ENCODE measurements around the gene ZRANB3. TPM values are rescaled to one million over a fixed set of nuclear protein-coding genes. Genes with fewer than 3 reads are reported as not detected.
A peak's percentile ranks its signal among the peaks of the same experiment; 100 is the strongest.
"Not testable (repeated sequence)": the region's sequence is repeated elsewhere in the genome, so short reads cannot be mapped to it uniquely, and the experiment has no call there.

Gene ZRANB3
- total RNA-seq (2012; rRNA removed), result 8.3 and 12.2 TPM in 2 replicates

DNA sequence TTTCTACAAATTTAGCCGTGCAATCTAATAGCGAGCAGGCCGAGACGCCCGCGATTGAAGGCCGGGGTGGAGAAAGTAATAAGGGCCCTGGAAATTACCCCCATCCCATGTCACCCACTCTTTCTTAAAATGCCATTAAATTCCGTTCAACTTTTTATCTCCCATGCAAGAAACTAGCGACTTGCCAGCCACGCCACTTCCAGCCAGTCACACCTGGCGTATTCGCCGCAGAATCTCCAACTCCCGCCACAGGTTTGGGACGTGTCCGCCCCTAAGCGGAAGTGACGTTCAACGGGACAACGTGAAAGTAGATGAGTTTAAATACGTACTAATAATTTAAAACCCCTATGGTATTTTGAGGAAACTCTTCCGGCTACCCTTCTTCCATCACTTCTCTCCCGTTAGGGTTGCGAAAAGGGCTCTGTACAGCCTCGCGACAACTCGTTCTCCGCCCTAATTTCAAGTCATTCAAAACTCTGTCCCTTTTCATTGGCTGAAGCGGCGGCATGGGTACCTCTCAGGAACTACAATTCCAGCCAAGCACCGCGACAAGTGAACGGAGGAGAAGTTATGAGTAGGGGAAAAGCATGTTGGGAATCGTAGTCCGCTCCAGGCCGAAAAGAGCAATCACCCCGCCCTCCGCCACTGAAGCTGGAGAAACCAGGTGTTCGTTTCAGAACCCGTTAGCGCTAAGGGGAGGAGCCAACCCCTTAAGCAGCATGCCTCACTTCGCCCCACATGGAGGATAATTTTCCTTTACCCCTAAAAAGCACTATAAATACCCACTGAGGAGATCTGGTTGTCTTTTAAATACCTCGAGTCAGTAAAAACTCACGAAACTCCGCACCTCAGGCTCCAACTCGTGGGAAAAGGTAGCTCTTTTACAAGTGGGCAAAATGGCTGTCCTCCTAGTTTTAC lies at the start of gene ZRANB3:
TSS of gene ZRANB3 (minus strand) at position 906 of the 918 bp plus-strand sequence.
- Histone ChIP-seq H3K4me1 (ENCODE audit: control insufficient read depth, insufficient read depth, low read length) (peaks cover 14% of the 10 kb centered on the region), H3K36me3 (ENCODE audit: insufficient read depth, low read length) (no peaks in the 10 kb centered on the region), H3K27me3 (ENCODE audit: control insufficient read depth, insufficient read depth, low read length) (no peaks in the 10 kb centered on the region), H3K9ac (ENCODE audit: low read depth, low read length) (peak within 1 kb of the TSS; percentile 87), H3K4me3 (ENCODE audit: low read length) (peak within 1 kb of the TSS; percentile 82), H3K4me2 (ENCODE audit: low read length) (peak within 1 kb of the TSS; percentile 94), H3K9me3 (replicated peaks; ENCODE audit: low read length) (no peaks in the 10 kb centered on the region)

GRCh38 chr2:135573620-135574019 lies 42.6 kb upstream of the ZRANB3 start:
- Histone ChIP-seq H3K36me3 (ENCODE audit: insufficient read depth, low read length) (no peaks in the 10 kb centered on the region), H3K27me3 (ENCODE audit: control insufficient read depth, insufficient read depth, low read length) (no peaks in the 10 kb centered on the region), H3K9ac (ENCODE audit: low read depth, low read length) (no peak overlapping the region), H3K4me2 (ENCODE audit: low read length) (no peak overlapping the region), H3K4me1 (ENCODE audit: control insufficient read depth, insufficient read depth, low read length) (no peaks in the 10 kb centered on the region), H3K4me3 (ENCODE audit: low read length) (no peak overlapping the region), H3K9me3 (replicated peaks; ENCODE audit: low read length) (no peaks in the 10 kb centered on the region)

- Histone ChIP-seq H3K4me3 (ENCODE audit: low read length) (no peak overlapping the region), H3K27me3 (ENCODE audit: control insufficient read depth, insufficient read depth, low read length) (no peaks in the 10 kb centered on the region), H3K9ac (ENCODE audit: low read depth, low read length) (no peak overlapping the region), H3K4me1 (ENCODE audit: control insufficient read depth, insufficient read depth, low read length) (no peaks in the 10 kb centered on the region), H3K4me2 (ENCODE audit: low read length) (no peak overlapping the region), H3K9me3 (replicated peaks; ENCODE audit: low read length) (no peaks in the 10 kb centered on the region), H3K36me3 (ENCODE audit: insufficient read depth, low read length) (no peaks in the 10 kb centered on the region)
These were observed 39.9 kb upstream of the ZRANB3 start for GRCh38 chr2:135570884-135571283.

DNA sequence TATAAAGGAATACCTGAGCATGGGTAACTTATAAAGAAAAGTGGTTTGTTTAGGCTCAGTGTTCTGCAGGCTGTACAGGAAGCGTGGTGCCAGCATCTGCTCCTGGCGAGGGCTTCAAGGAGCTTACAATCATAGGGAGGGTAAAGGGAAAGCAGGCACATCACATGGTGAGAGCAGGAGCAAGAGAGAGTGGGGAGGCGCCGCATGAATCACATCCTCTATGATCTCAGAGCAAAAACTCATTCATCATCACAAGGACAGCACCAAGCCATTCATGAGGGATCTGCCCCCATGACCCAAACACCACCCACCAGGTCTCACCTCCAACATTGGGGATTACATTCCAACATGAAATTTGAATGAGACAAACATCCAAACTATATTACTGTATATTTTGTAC lies 32.8 kb upstream of the ZRANB3 start:
- H3K4me1 ChIP-seq (ENCODE audit: control insufficient read depth, insufficient read depth, low read length), result no peaks in the 10 kb centered on the region
- H3K27me3 ChIP-seq (ENCODE audit: control insufficient read depth, insufficient read depth, low read length), result no peaks in the 10 kb centered on the region
- no peak overlapping the region for H3K9ac ChIP-seq (ENCODE audit: low read depth, low read length)
- H3K9me3 ChIP-seq (replicated peaks; ENCODE audit: low read length), result no peaks in the 10 kb centered on the region
- no peaks in the 10 kb centered on the region for H3K36me3 ChIP-seq (ENCODE audit: insufficient read depth, low read length)
- H3K4me3 ChIP-seq (ENCODE audit: low read length), result no peak overlapping the region
- no peak overlapping the region for H3K4me2 ChIP-seq (ENCODE audit: low read length)

GRCh38 chr2:135561925-135562324 lies 30.9 kb upstream of the ZRANB3 start:
- Histone ChIP-seq H3K4me3 (ENCODE audit: low read length) (no peak overlapping the region), H3K9ac (ENCODE audit: low read depth, low read length) (no peak overlapping the region), H3K4me2 (ENCODE audit: low read length) (no peak overlapping the region), H3K27me3 (ENCODE audit: control insufficient read depth, insufficient read depth, low read length) (no peaks in the 10 kb centered on the region), H3K36me3 (ENCODE audit: insufficient read depth, low read length) (no peaks in the 10 kb centered on the region), H3K9me3 (replicated peaks; ENCODE audit: low read length) (no peaks in the 10 kb centered on the region), H3K4me1 (ENCODE audit: control insufficient read depth, insufficient read depth, low read length) (no peaks in the 10 kb centered on the region)

DNA sequence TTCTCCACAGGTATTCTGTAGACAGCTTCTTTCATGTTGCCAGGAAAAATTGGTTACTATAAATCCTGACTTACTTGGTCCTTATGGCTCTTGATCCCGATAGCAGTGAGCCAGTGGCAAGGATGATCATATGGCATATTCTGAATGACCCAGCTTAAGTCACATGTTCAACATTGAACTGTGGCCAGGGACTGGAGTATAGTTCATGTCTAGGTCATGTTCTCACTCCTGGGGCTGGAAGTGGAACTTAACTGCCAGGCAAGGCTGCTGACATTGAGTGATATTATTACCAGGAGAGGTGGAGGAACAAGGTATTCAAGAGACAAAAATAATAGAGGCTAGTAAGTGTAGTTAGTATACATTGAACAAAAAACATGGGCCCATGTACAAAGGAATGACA lies 26.5 kb upstream of the ZRANB3 start:
- no peak overlapping the region for H3K4me2 ChIP-seq (ENCODE audit: low read length)
- no peak overlapping the region for H3K4me3 ChIP-seq (ENCODE audit: low read length)
- H3K9me3 ChIP-seq (replicated peaks; ENCODE audit: low read length), result no peaks in the 10 kb centered on the region
- H3K36me3 ChIP-seq (ENCODE audit: insufficient read depth, low read length), result no peaks in the 10 kb centered on the region
- no peaks in the 10 kb centered on the region for H3K4me1 ChIP-seq (ENCODE audit: control insufficient read depth, insufficient read depth, low read length)
- H3K27me3 ChIP-seq (ENCODE audit: control insufficient read depth, insufficient read depth, low read length), result no peaks in the 10 kb centered on the region
- no peak overlapping the region for H3K9ac ChIP-seq (ENCODE audit: low read depth, low read length)

DNA sequence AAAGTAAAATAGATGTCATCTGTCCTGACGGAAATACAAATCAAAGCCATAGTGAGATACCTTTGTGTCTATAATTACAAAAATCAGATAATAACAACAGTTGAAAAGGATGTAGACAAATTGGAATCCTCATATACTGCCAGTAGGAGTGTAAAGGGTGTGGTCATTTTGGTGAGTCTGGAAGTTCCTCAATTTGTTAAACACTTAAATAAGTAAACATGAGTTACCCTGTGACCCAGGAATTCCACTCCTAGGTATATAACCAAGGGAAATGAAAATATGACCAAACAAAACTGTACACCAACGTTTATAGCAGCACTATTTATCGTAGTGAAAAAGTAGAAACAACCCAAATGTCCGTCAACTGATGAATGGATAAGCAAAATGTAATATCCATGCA lies 24.3 kb upstream of the ZRANB3 start:
- H3K27me3 ChIP-seq (ENCODE audit: control insufficient read depth, insufficient read depth, low read length), result no peaks in the 10 kb centered on the region
- no peak overlapping the region for H3K4me2 ChIP-seq (ENCODE audit: low read length)
- H3K4me1 ChIP-seq (ENCODE audit: control insufficient read depth, insufficient read depth, low read length), result no peaks in the 10 kb centered on the region
- H3K9me3 ChIP-seq (replicated peaks; ENCODE audit: low read length), result no peaks in the 10 kb centered on the region
- H3K36me3 ChIP-seq (ENCODE audit: insufficient read depth, low read length), result no peaks in the 10 kb centered on the region
- H3K4me3 ChIP-seq (ENCODE audit: low read length), result no peak overlapping the region
- no peak overlapping the region for H3K9ac ChIP-seq (ENCODE audit: low read depth, low read length)

DNA sequence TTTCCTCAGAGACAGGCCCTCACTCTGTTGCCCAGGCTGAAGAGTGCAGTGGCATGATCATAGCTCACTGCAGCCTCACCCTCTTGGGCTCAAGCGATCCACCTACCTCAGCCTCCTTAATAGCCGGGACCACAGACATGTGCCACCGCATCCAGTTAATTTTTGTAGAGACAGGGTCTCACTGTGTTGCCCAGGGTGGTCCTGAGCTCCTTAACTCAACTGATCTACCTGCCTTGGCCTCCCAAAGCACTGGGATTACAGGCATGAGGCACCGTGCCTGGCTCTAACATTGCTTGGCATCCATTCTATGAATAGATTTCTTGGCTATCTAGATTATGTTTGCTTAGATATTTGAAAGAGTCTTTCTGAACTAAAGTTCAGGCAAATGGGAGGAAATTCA lies 21.9 kb upstream of the ZRANB3 start:
- Histone ChIP-seq H3K27me3 (ENCODE audit: control insufficient read depth, insufficient read depth, low read length) (no peaks in the 10 kb centered on the region), H3K4me3 (ENCODE audit: low read length) (no peak overlapping the region), H3K9me3 (replicated peaks; ENCODE audit: low read length) (no peaks in the 10 kb centered on the region), H3K36me3 (ENCODE audit: insufficient read depth, low read length) (no peaks in the 10 kb centered on the region), H3K9ac (ENCODE audit: low read depth, low read length) (no peak overlapping the region), H3K4me1 (ENCODE audit: control insufficient read depth, insufficient read depth, low read length) (no peaks in the 10 kb centered on the region), H3K4me2 (ENCODE audit: low read length) (no peak overlapping the region)

- Histone ChIP-seq H3K4me2 (ENCODE audit: low read length) (no peak overlapping the region), H3K9me3 (replicated peaks; ENCODE audit: low read length) (no peaks in the 10 kb centered on the region), H3K9ac (ENCODE audit: low read depth, low read length) (no peak overlapping the region), H3K4me1 (ENCODE audit: control insufficient read depth, insufficient read depth, low read length) (no peaks in the 10 kb centered on the region), H3K36me3 (ENCODE audit: insufficient read depth, low read length) (no peaks in the 10 kb centered on the region), H3K4me3 (ENCODE audit: low read length) (no peak overlapping the region), H3K27me3 (ENCODE audit: control insufficient read depth, insufficient read depth, low read length) (no peaks in the 10 kb centered on the region)
These were observed 20.3 kb upstream of the ZRANB3 start for GRCh38 chr2:135551356-135551755.

DNA sequence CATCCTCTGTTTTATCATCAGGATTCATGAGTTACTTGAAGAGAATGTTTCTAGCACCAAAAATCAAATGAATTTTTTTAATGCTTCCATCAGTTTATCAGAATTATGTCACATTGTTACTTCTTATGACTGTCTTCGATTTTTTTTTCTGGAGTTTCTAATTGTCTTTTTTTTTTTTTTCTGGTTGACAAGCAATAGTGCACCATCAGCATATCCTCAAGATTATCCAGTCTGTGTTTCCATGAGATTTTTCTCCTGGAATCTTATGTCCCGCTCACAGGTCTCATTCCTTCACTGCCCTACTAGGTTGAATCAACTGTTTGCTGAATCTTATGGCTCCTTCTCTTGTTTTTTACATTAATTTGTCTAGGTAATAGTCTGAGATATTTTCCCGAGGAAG lies 16.3 kb upstream of the ZRANB3 start:
- H3K4me1 ChIP-seq (ENCODE audit: control insufficient read depth, insufficient read depth, low read length), result no peaks in the 10 kb centered on the region

GRCh38 chr2:135546436-135546835 lies 15.4 kb upstream of the ZRANB3 start:
- H3K4me2 ChIP-seq (ENCODE audit: low read length), result no peak overlapping the region
- no peak overlapping the region for H3K9ac ChIP-seq (ENCODE audit: low read depth, low read length)
- H3K4me1 ChIP-seq (ENCODE audit: control insufficient read depth, insufficient read depth, low read length), result no peaks in the 10 kb centered on the region
- no peaks in the 10 kb centered on the region for H3K9me3 ChIP-seq (replicated peaks; ENCODE audit: low read length)
- no peaks in the 10 kb centered on the region for H3K36me3 ChIP-seq (ENCODE audit: insufficient read depth, low read length)
- no peaks in the 10 kb centered on the region for H3K27me3 ChIP-seq (ENCODE audit: control insufficient read depth, insufficient read depth, low read length)
- H3K4me3 ChIP-seq (ENCODE audit: low read length), result no peak overlapping the region

More for the DNA sequence above, 16.3 kb upstream of the ZRANB3 start:
- H3K4me2 ChIP-seq (ENCODE audit: low read length), result no peak overlapping the region
- no peak overlapping the region for H3K4me3 ChIP-seq (ENCODE audit: low read length)
- H3K27me3 ChIP-seq (ENCODE audit: control insufficient read depth, insufficient read depth, low read length), result no peaks in the 10 kb centered on the region
- H3K9ac ChIP-seq (ENCODE audit: low read depth, low read length), result no peak overlapping the region
- no peaks in the 10 kb centered on the region for H3K9me3 ChIP-seq (replicated peaks; ENCODE audit: low read length)
- H3K36me3 ChIP-seq (ENCODE audit: insufficient read depth, low read length), result no peaks in the 10 kb centered on the region

- Histone ChIP-seq H3K4me1 (ENCODE audit: control insufficient read depth, insufficient read depth, low read length) (peaks cover 14% of the 10 kb centered on the region), H3K4me2 (ENCODE audit: low read length) (peak overlapping the region; percentile 94)
- not testable (repeated sequence) for H3K36me3 ChIP-seq (ENCODE audit: insufficient read depth, low read length); H3K4me3 ChIP-seq (ENCODE audit: low read length); H3K9ac ChIP-seq (ENCODE audit: low read depth, low read length); H3K27me3 ChIP-seq (ENCODE audit: control insufficient read depth, insufficient read depth, low read length); H3K9me3 ChIP-seq (replicated peaks; ENCODE audit: low read length)
These were observed 2.5 kb upstream of the ZRANB3 start for GRCh38 chr2:135533545-135533944.

Data from skeletal muscle satellite cell (primary cell).